LNCAP (cell line): ENCODE data around the gene EXOG.

ENCODE experiments used
- CTCF ChIP-seq: fragments of 450-650 bp; IDR thresholded peaks from 2 replicates; pipeline ENCODE4 v1.5.1; 2017; ENCODE audit warnings: mild to moderate bottlenecking

The EXOG gene

GRCh38 chr3:38476157-38476756, 19.9 kb upstream of the EXOG start:
- no peak for TF ChIP-seq CTCF

- TF ChIP-seq CTCF, result no peak
Observed at GRCh38 chr3:38477057-38477820, 18.9 kb upstream of the EXOG start.

GRCh38 chr3:38477839-38478450, 18.2 kb upstream of the EXOG start:
- no peak for TF ChIP-seq CTCF

- TF ChIP-seq CTCF, result no peak
Observed at GRCh38 chr3:38478901-38479300, 17.2 kb upstream of the EXOG start.

GRCh38 chr3:38479431-38480092, 16.6 kb upstream of the EXOG start:
- peak; percentile 87 for TF ChIP-seq CTCF

GRCh38 chr3:38480093-38480445, 16.1 kb upstream of the EXOG start:
- TF ChIP-seq CTCF, result peak; percentile 6; the same call in 1 of the 2 replicates

GRCh38 chr3:38480930-38481329, 15.2 kb upstream of the EXOG start:
- no peak for TF ChIP-seq CTCF
